Mesenchymal stem cell (in vitro differentiated cells and primary cell): ENCODE data around the gene SYT2. TPM values are rescaled to one million over a fixed set of nuclear protein-coding genes. Genes with fewer than 3 reads are reported as not detected.

ENCODE experiments used
- DNase-seq: peaks from one replicate; pipeline ENCODE4 v3.0.0-alpha.2; 2013
- H2AFZ ChIP-seq: one replicate; pipeline ENCODE4 v1.6.1; 2013; ENCODE audit warnings: low read depth, mild to moderate bottlenecking, control low read depth, inconsistent platforms, low read length, moderate library complexity
- H2AK5ac ChIP-seq: 2 replicates; pipeline ENCODE4 v1.6.1; 2013; ENCODE audit warnings: low read length, moderate library complexity, mild to moderate bottlenecking, inconsistent platforms; ENCODE audit not compliant: severe bottlenecking
- H2BK120ac ChIP-seq: one replicate; pipeline ENCODE4 v1.6.1; 2013; ENCODE audit warnings: low read depth, mild to moderate bottlenecking, inconsistent platforms, low read length, moderate library complexity
- H2BK12ac ChIP-seq, 2 experiments: one replicate each; pipeline ENCODE4 v1.6.1; 2013; ENCODE audit warnings: inconsistent platforms in 2 of 2, low read length in 2 of 2, mild to moderate bottlenecking in 2 of 2, moderate library complexity in 2 of 2, control low read depth in 1 of 2
- H2BK15ac ChIP-seq: one replicate; pipeline ENCODE4 v1.6.1; 2013; ENCODE audit warnings: mild to moderate bottlenecking, low read depth, inconsistent platforms; ENCODE audit not compliant: poor library complexity, severe bottlenecking
- H2BK5ac ChIP-seq: 2 replicates; pipeline ENCODE4 v1.6.1; 2013; ENCODE audit warnings: low read depth, mild to moderate bottlenecking, low read length, control low read depth, inconsistent platforms; ENCODE audit not compliant: poor library complexity, severe bottlenecking
- H3K14ac ChIP-seq, 2 experiments: one replicate each; pipeline ENCODE4 v1.6.1; 2013; ENCODE audit warnings: inconsistent platforms in 2 of 2, low read length in 2 of 2, control low read depth in 1 of 2, mild to moderate bottlenecking in 1 of 2, moderate library complexity in 1 of 2
- H3K18ac ChIP-seq, 2 experiments: one replicate each; pipeline ENCODE4 v1.6.1; 2013; ENCODE audit warnings: inconsistent platforms in 2 of 2, low read length in 2 of 2, control low read depth in 1 of 2, low read depth in 1 of 2, mild to moderate bottlenecking in 1 of 2
- H3K23ac ChIP-seq, 2 experiments: one replicate each; pipeline ENCODE4 v1.6.1; 2013; ENCODE audit warnings: inconsistent platforms in 2 of 2, low read length in 2 of 2, mild to moderate bottlenecking in 2 of 2, moderate library complexity in 2 of 2, control low read depth in 1 of 2
- H3K27ac ChIP-seq: 2 replicates; pipeline ENCODE4 v1.5.1; 2013; ENCODE audit warnings: mild to moderate bottlenecking, moderate library complexity, low read length, control low read depth, inconsistent platforms; ENCODE audit not compliant: poor library complexity, severe bottlenecking
- H3K27me3 ChIP-seq, 2 experiments: 2 replicates each; pipeline versions ENCODE4 v1.6.1 to v1.7.0; 2013; ENCODE audit warnings: low read length in 2 of 2, mild to moderate bottlenecking in 2 of 2, moderate library complexity in 2 of 2, control low read depth in 1 of 2, inconsistent platforms in 1 of 2; ENCODE audit not compliant: control insufficient read depth in 1 of 2, insufficient read depth in 1 of 2
- H3K36me3 ChIP-seq, 2 experiments: 2 replicates each; pipeline versions ENCODE4 v1.6.1 to v1.7.0; 2013; ENCODE audit warnings: low read length in 2 of 2, control low read depth in 1 of 2, inconsistent platforms in 1 of 2, low read depth in 1 of 2, mild to moderate bottlenecking in 1 of 2; ENCODE audit not compliant: insufficient read depth in 2 of 2, control insufficient read depth in 1 of 2
- H3K4ac ChIP-seq, 2 experiments: one replicate each; pipeline ENCODE4 v1.6.1; 2013; ENCODE audit warnings: inconsistent platforms in 2 of 2, low read length in 2 of 2, mild to moderate bottlenecking in 2 of 2, moderate library complexity in 2 of 2, control low read depth in 1 of 2, low read depth in 1 of 2
- H3K4me1 ChIP-seq: 2 replicates; pipeline ENCODE4 v1.6.1; 2013; ENCODE audit warnings: low read depth, low read length, control low read depth; ENCODE audit not compliant: control insufficient read depth, insufficient read depth
- H3K4me2 ChIP-seq: 2 replicates; pipeline ENCODE4 v1.6.1; 2013; ENCODE audit warnings: low read length, mild to moderate bottlenecking, inconsistent platforms; ENCODE audit not compliant: poor library complexity, severe bottlenecking
- H3K4me3 ChIP-seq, 2 experiments: 2 replicates each; pipeline versions ENCODE4 v1.5.1 to v1.7.0; 2013; ENCODE audit warnings: low read length in 2 of 2, mild to moderate bottlenecking in 2 of 2, control low read depth in 1 of 2, low read depth in 1 of 2; ENCODE audit not compliant: insufficient read depth in 1 of 2
- H3K79me1 ChIP-seq: replicated peaks from 2 replicates; pipeline ENCODE4 v1.6.1; 2013; ENCODE audit warnings: mild to moderate bottlenecking, control low read depth, low read length, inconsistent platforms; ENCODE audit not compliant: poor library complexity, severe bottlenecking
- H3K9ac ChIP-seq: 2 replicates; pipeline ENCODE4 v1.7.0; 2013; ENCODE audit warnings: mild to moderate bottlenecking, low read length, moderate library complexity
- H3K9me3 ChIP-seq: 2 replicates; pipeline ENCODE4 v1.7.0; 2013; ENCODE audit warnings: mild to moderate bottlenecking, low read length; ENCODE audit not compliant: control insufficient read depth
- H4K8ac ChIP-seq: one replicate; pipeline ENCODE4 v1.6.1; 2013; ENCODE audit warnings: inconsistent platforms, mild to moderate bottlenecking, low read length, moderate library complexity
- H4K91ac ChIP-seq: one replicate; pipeline ENCODE4 v1.6.1; 2013; ENCODE audit warnings: mild to moderate bottlenecking, low read length, inconsistent platforms
- WGBS: methylation state at CpG from one replicate; pipeline ENCODE4 v1.1.7; 2013; ENCODE audit warnings: mixed read lengths; 5-methylcytosine and 5-hydroxymethylcytosine counted together
- polyA plus RNA-seq, 2 experiments: library from polyadenylated mRNA; stranded (reverse); fragments of 200-250 nt; gene quantifications; one replicate each; pipeline ENCODE4 v1.2.3, GENCODE V29; 2013

The SYT2 gene
- polyA plus RNA-seq (2013, experiment 1 of 2): under 0.01 TPM
- polyA plus RNA-seq (2013, experiment 2 of 2): not detected

GRCh38 chr1:202710070-202711045 is at the start of gene SYT2:
TSS of gene SYT2 (minus strand) at chr1:202710454. CDS start at chr1:202605772, 104,682 bp downstream.
- peak within 1 kb of the TSS in 1 of 2 experiments; percentile 27 for H3K14ac ChIP-seq
- H3K4me3 ChIP-seq: peak within 1 kb of the TSS; percentile 29 to 33
- H3K18ac ChIP-seq: no peak within 1 kb of the TSS
- peak within 1 kb of the TSS; percentile 49 for H2AFZ ChIP-seq
- H4K8ac ChIP-seq: no peak within 1 kb of the TSS
- no peak within 1 kb of the TSS for H3K27ac ChIP-seq
- no peak within 1 kb of the TSS for H2BK15ac ChIP-seq
- H2AK5ac ChIP-seq: no peak within 1 kb of the TSS
- H3K79me1 ChIP-seq: no peaks in the 10 kb centered on the region
- H2BK120ac ChIP-seq: no peak within 1 kb of the TSS
- peak within 1 kb of the TSS; percentile 77 for H3K4me2 ChIP-seq
- 1% methylated on average over 53 of the region's 64 CpGs for WGBS
- no peak within 1 kb of the TSS for H4K91ac ChIP-seq
- H3K9ac ChIP-seq: no peak within 1 kb of the TSS
- H2BK5ac ChIP-seq: no peak within 1 kb of the TSS
- H3K36me3 ChIP-seq: no peaks in the 10 kb centered on the region
- peak within 1 kb of the TSS in 1 of 2 experiments; percentile 63 for H3K23ac ChIP-seq
- no peaks in the 10 kb centered on the region for H3K9me3 ChIP-seq
- no peak within 1 kb of the TSS for H2BK12ac ChIP-seq
- H3K27me3 ChIP-seq: peaks cover 81 to 86% of the 10 kb centered on the region in 2 experiments
- no peak within 1 kb of the TSS for H3K4ac ChIP-seq
- DNase-seq: peak; percentile 31
- H3K4me1 ChIP-seq: peaks cover 12% of the 10 kb centered on the region

- peaks cover 22% of the 10 kb centered on the region for H3K79me1 ChIP-seq
- H2BK5ac ChIP-seq: no peak overlapping the region
- H2BK12ac ChIP-seq: no peak overlapping the region
- H3K14ac ChIP-seq: no peak overlapping the region
- H2AK5ac ChIP-seq: no peak overlapping the region
- no peak overlapping the region for H2BK15ac ChIP-seq
- H2BK120ac ChIP-seq: no peak overlapping the region
- no peak overlapping the region for H2AFZ ChIP-seq
- 93% methylated on average over 2 of the region's 2 CpGs for WGBS
- H3K9me3 ChIP-seq: no peaks in the 10 kb centered on the region
- peaks cover 27 to 98% of the 10 kb centered on the region in 2 experiments for H3K36me3 ChIP-seq
- H3K27ac ChIP-seq: no peak overlapping the region
- no peak for DNase-seq
- H3K4ac ChIP-seq: no peak overlapping the region
- H3K27me3 ChIP-seq: no peaks in the 10 kb centered on the region
- no peak overlapping the region for H3K18ac ChIP-seq
- H4K91ac ChIP-seq: no peak overlapping the region
- H4K8ac ChIP-seq: no peak overlapping the region
- H3K9ac ChIP-seq: no peak overlapping the region
- H3K4me2 ChIP-seq: no peak overlapping the region
- H3K4me3 ChIP-seq: no peak overlapping the region
- H3K4me1 ChIP-seq: no peaks in the 10 kb centered on the region
- H3K23ac ChIP-seq: no peak overlapping the region
Measured at GRCh38 chr1:202756391-202756790, 46.1 kb upstream of the SYT2 start.

- H4K8ac ChIP-seq: no peak overlapping the region
- H3K9ac ChIP-seq: no peak overlapping the region
- H2BK120ac ChIP-seq: no peak overlapping the region
- H3K4me2 ChIP-seq: no peak overlapping the region
- no peak overlapping the region for H2BK12ac ChIP-seq
- H3K27ac ChIP-seq: no peak overlapping the region
- no peak overlapping the region for H3K4me3 ChIP-seq
- H3K4ac ChIP-seq: no peak overlapping the region
- H3K18ac ChIP-seq: no peak overlapping the region
- 100% methylated on average over 1 of the region's 2 CpGs for WGBS
- no peak overlapping the region for H3K23ac ChIP-seq
- H2BK15ac ChIP-seq: no peak overlapping the region
- no peak overlapping the region for H2BK5ac ChIP-seq
- H2AFZ ChIP-seq: no peak overlapping the region
- H3K27me3 ChIP-seq: no peaks in the 10 kb centered on the region
- no peak for DNase-seq
- H3K9me3 ChIP-seq: no peaks in the 10 kb centered on the region
- no peak overlapping the region for H4K91ac ChIP-seq
- peaks cover 22 to 97% of the 10 kb centered on the region in 2 experiments for H3K36me3 ChIP-seq
- no peak overlapping the region for H2AK5ac ChIP-seq
- no peak overlapping the region for H3K14ac ChIP-seq
- no peaks in the 10 kb centered on the region for H3K4me1 ChIP-seq
- peaks cover 17% of the 10 kb centered on the region for H3K79me1 ChIP-seq
Measured at GRCh38 chr1:202754293-202754692, 44.0 kb upstream of the SYT2 start.

- Histone ChIP-seq H3K4me1 (no peaks in the 10 kb centered on the region), H3K23ac (no peak overlapping the region), H3K4ac (no peak overlapping the region), H3K9ac (no peak overlapping the region), H2BK12ac (no peak overlapping the region), H3K4me2 (no peak overlapping the region), H3K4me3 (no peak overlapping the region), H3K27ac (no peak overlapping the region), H3K79me1 (peaks cover 18% of the 10 kb centered on the region), H3K36me3 (peaks cover 24 to 97% of the 10 kb centered on the region in 2 experiments), H3K27me3 (no peaks in the 10 kb centered on the region), H2BK120ac (no peak overlapping the region), H3K18ac (no peak overlapping the region), H4K91ac (no peak overlapping the region), H3K14ac (no peak overlapping the region), H4K8ac (no peak overlapping the region), H2BK15ac (no peak overlapping the region), H3K9me3 (no peaks in the 10 kb centered on the region), H2BK5ac (no peak overlapping the region), H2AK5ac (no peak overlapping the region), H2AFZ (no peak overlapping the region)
- 71% methylated on average over 3 of the region's 3 CpGs for WGBS
- DNase-seq: no peak
Measured at GRCh38 chr1:202752774-202753173, 42.5 kb upstream of the SYT2 start.
